HG03175 (cell line): ENCODE data around the gene CELF2.
"Not testable (repeated sequence)": the region's sequence is repeated elsewhere in the genome, so short reads cannot be mapped to it uniquely, and the experiment has no call there.

Source experiments
- ATAC-seq: cut with Tn5 transposase; IDR thresholded peaks from one replicate; pipeline ENCODE4 v1.9.1; 2021; ENCODE audit warnings: mild to moderate bottlenecking, moderate library complexity; ENCODE audit not compliant: unreplicated experiment

Gene CELF2

DNA sequence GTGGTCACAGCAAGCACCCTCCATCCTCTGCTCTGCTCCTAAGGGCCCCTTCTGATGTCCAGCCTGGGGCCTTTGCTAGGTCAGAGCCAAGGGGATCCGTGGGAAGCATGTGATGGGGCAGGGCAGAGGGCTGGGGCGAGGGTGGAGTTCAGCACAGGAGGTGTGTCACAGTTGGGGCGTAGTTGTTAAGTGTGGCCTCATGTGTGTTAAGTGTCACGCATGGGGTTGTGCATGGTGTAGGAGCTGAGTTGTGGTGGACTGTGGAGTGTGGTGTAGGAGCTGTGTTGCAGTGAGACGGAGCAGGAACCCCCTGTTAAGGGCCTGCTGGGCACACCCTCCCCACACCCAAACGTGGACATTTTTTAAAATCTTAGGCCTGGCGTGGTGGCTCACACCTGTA is 345.8 kb downstream of the CELF2 start:
- ATAC-seq, result no peak

GRCh38 chr10:11364241-11364640 is 346.6 kb downstream of the CELF2 start:
- no peak for ATAC-seq

GRCh38 chr10:11366889-11367288 is 349.2 kb downstream of the CELF2 start:
- not testable (repeated sequence) for ATAC-seq

GRCh38 chr10:11367505-11367904 is 349.8 kb downstream of the CELF2 start:
- ATAC-seq, result no peak

- no peak for ATAC-seq
These were observed 356.1 kb downstream of the CELF2 start for GRCh38 chr10:11373717-11374171.

GRCh38 chr10:11377267-11377666 is 359.6 kb downstream of the CELF2 start:
- ATAC-seq, result no peak

DNA sequence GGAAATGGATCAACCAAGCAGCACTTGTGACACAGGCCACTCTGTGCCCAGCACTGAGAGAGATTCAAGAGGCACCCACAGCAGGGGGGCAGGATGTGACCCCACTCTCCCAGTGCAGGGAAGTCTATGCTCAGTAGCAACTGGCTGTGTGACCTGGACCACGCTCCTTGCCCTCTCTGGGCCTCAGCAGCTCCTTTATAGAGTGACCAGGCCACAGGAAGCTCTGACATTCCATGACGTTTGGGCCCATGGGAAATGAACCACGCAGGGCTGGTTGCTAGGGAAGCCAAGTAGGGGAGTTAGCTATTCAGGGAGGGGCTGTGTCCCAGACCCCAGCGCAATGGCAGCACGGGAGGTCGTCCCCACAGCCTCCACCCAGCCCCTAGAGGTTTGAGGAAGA is 361.2 kb downstream of the CELF2 start:
- ATAC-seq, result no peak

DNA sequence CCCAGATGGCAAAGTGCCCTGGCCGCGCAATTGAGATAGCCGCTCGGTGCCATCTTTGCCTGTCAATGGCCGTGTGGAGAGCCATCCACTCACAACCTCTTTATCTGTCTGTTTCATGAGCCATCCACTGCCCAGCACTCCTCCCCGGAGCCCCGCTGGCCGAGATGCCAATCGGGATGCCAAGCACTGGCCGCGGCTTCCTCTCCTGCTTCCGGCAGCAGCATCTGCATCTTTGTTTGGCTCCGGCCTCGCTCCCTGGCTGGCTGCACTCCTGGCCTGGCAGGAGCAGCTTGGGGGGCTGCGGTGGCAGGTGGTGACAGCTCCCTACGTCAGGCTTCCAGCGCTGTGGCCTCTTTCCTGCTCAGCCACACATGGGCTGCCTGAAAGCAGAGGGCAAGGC is 362.1 kb downstream of the CELF2 start:
- ATAC-seq, result no peak

DNA sequence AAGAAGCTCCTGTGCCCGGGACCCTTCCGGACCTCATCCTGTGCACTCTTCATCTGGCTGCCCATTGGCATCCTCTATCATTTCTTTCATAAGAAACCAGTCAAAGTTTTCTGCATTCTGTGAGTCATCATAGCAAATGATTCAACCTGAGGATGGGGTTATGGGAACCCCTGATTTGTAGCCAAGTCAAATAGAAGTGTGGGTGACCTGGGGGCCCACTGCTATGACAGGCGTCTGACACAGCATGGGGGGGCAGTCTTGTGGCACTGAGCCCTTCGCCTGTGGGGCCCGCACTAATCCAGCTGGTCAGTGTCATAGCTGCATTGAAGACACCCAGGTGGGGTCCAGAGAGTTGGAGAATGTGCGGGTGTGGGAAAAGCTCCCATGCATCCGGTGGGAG is 363.4 kb downstream of the CELF2 start:
- ATAC-seq, result no peak

- no peak for ATAC-seq
These were observed 363.8 kb downstream of the CELF2 start for GRCh38 chr10:11381511-11381910.

DNA sequence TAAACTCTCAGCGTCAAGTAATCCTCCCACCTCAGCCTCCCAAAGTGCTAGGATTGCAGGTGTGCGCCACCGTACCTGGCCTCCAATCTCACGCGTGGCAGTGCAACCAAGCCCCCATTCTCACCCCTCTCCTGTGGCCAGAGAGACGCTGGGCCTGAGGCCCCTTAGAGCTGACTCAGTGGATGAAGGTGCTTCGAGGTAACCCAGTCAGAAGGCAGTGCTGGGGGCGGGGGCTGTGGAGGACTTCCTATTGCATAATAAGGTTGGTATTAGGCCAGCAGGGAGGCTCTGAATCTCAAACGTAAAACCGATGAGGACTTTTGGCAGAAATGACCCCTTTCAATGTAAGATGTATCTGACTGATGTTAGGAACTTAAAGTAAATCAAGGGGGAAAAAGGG is 364.5 kb downstream of the CELF2 start:
- ATAC-seq, result no peak

GRCh38 chr10:11386044-11386443 is 368.4 kb downstream of the CELF2 start:
- ATAC-seq, result no peak
